Esophagus muscularis mucosa (tissue), 4 donors: ENCODE data around the gene RCE1.

Experiments used
- CTCF ChIP-seq, 3 experiments: fragments of 200-600 bp in 2 of 3; fragments of 450-650 bp in 1 of 3; sonication (generic) in 2 of 3; IDR thresholded peaks; one replicate each; pipeline ENCODE4 v1.5.1; 2017 to 2019; ENCODE audit warnings: antibody characterized with exemption in 3 of 3, mild to moderate bottlenecking in 2 of 3, moderate library complexity in 1 of 3
- EP300 ChIP-seq: sonication (generic); formaldehyde crosslinking; IDR thresholded peaks from one replicate; pipeline ENCODE4 v1.6.1; 2017; ENCODE audit warnings: antibody characterized with exemption
- POLR2A ChIP-seq: fragments of 450-650 bp; IDR thresholded peaks from one replicate; pipeline ENCODE4 v1.6.1; 2017; ENCODE audit warnings: antibody characterized with exemption, moderate library complexity, mild to moderate bottlenecking, low read depth
- POLR2AphosphoS5 ChIP-seq, 2 donors: sonication (generic); formaldehyde crosslinking; IDR thresholded peaks; one replicate each; pipeline ENCODE4 v1.6.1; 2017; ENCODE audit warnings: antibody characterized with exemption in 2 of 2

GRCh38 chr11:66800720-66801428, 42.4 kb upstream of the RCE1 start:
- no peak for TF ChIP-seq CTCF (IDR thresholded peaks at IDR 0.05)
- no peak for TF ChIP-seq POLR2AphosphoS5 (IDR thresholded peaks at IDR 0.05)
- TF ChIP-seq EP300, result no peak
- no peak for TF ChIP-seq POLR2A
